GM12891 (cell line): ENCODE measurements around the gene TTYH3.
"Not testable (repeated sequence)": the region's sequence is repeated elsewhere in the genome, so short reads cannot be mapped to it uniquely, and the experiment has no call there.

ENCODE experiments used
- DNase-seq: peaks from one replicate; pipeline ENCODE4 v3.0.0; 2011; ENCODE audit warnings: low spot score; ENCODE audit not compliant: insufficient read length
- FAIRE-seq: peaks from 2 replicates; lab custom pipeline; 2011; peaks lifted over from hg19 to GRCh38; lab: Jason Lieb, UNC
- PAX5 ChIP-seq: IDR thresholded peaks from 2 replicates; pipeline ENCODE4 v1.6.1; 2011; ENCODE audit warnings: low read length, moderate library complexity, mild to moderate bottlenecking; ENCODE audit not compliant: insufficient read depth, severe bottlenecking
- POLR2A ChIP-seq: IDR thresholded peaks from 2 replicates; pipeline ENCODE4 v1.6.1; 2011; ENCODE audit warnings: low read depth, low read length, control low read depth
- POLR2AphosphoS5 ChIP-seq: IDR thresholded peaks from 2 replicates; pipeline ENCODE4 v1.6.1; 2011; ENCODE audit warnings: low read depth, low read length, control low read depth
- POU2F2 ChIP-seq: IDR thresholded peaks from 2 replicates; pipeline ENCODE4 v1.6.1; 2011; ENCODE audit warnings: low read depth, mild to moderate bottlenecking, control low read depth, low read length, moderate library complexity
- SPI1 ChIP-seq: IDR thresholded peaks from 2 replicates; pipeline ENCODE4 v1.6.1; 2011; ENCODE audit warnings: low read depth, low read length, control low read depth
- TAF1 ChIP-seq: IDR thresholded peaks from 2 replicates; pipeline ENCODE4 v1.6.1; 2011; ENCODE audit warnings: low read depth, low read length, control low read depth

The TTYH3 gene

GRCh38 chr7:2689951-2690705 lies 58.3 kb downstream of the TTYH3 start:
- FAIRE-seq = no peak
- DNase-seq = no peak
- TF ChIP-seq POLR2A = no peak
- TF ChIP-seq TAF1 = no peak
- TF ChIP-seq SPI1 = no peak
- TF ChIP-seq POU2F2 = no peak
- TF ChIP-seq POLR2AphosphoS5 = no peak
- no peak for TF ChIP-seq PAX5

GRCh38 chr7:2691011-2691707 lies 59.4 kb downstream of the TTYH3 start:
- DNase-seq (no peak), FAIRE-seq (no peak)
- no peak for TF ChIP-seq SPI1
- TF ChIP-seq POLR2AphosphoS5 = no peak
- no peak for TF ChIP-seq POU2F2
- TF ChIP-seq POLR2A = no peak
- TF ChIP-seq PAX5 = no peak
- TF ChIP-seq TAF1 = no peak

GRCh38 chr7:2691932-2692439 lies 60.2 kb downstream of the TTYH3 start:
- not testable (repeated sequence) for FAIRE-seq, DNase-seq

- no peak for FAIRE-seq
- no peak for DNase-seq
- no peak for TF ChIP-seq PAX5
- no peak for TF ChIP-seq POLR2AphosphoS5
- TF ChIP-seq SPI1 = no peak
- no peak for TF ChIP-seq TAF1
- TF ChIP-seq POLR2A = no peak
- TF ChIP-seq POU2F2 = no peak
Observed at GRCh38 chr7:2692543-2692942, 60.8 kb downstream of the TTYH3 start.

- not testable (repeated sequence) for FAIRE-seq, DNase-seq
Observed at GRCh38 chr7:2693420-2694121, 61.8 kb downstream of the TTYH3 start.

- FAIRE-seq = peak; percentile 43
- not testable (repeated sequence) for DNase-seq
Observed at GRCh38 chr7:2694122-2694436, 62.3 kb downstream of the TTYH3 start.

GRCh38 chr7:2698581-2699288 lies 66.9 kb downstream of the TTYH3 start:
- TF ChIP-seq POLR2A = no peak
- TF ChIP-seq POLR2AphosphoS5 = no peak
- TF ChIP-seq SPI1 = no peak
- TF ChIP-seq TAF1 = no peak
- peak; percentile 68; the same call in 1 of the 2 replicates for TF ChIP-seq POU2F2
- TF ChIP-seq PAX5 = peak; percentile 1
- peak; percentile 94 for DNase-seq
- peak; percentile 100 for FAIRE-seq

GRCh38 chr7:2699289-2699620 lies 67.5 kb downstream of the TTYH3 start:
- no peak for TF ChIP-seq POLR2A
- DNase-seq (no peak), FAIRE-seq (no peak)

GRCh38 chr7:2700141-2700850 lies 68.5 kb downstream of the TTYH3 start:
- no peak for DNase-seq
- no peak for TF ChIP-seq POLR2A
- no peak for TF ChIP-seq TAF1
- TF ChIP-seq PAX5 = no peak
- no peak for TF ChIP-seq POU2F2
- TF ChIP-seq POLR2AphosphoS5 = no peak
- TF ChIP-seq SPI1 = no peak
- FAIRE-seq = no peak

GRCh38 chr7:2701424-2701823 lies 69.6 kb downstream of the TTYH3 start:
- DNase-seq (no peak), FAIRE-seq (no peak)
- TF ChIP-seq SPI1 (no peak), PAX5 (no peak), POU2F2 (no peak), TAF1 (no peak), POLR2AphosphoS5 (no peak), POLR2A (no peak)
